Inflammatory macrophage treated with lipopolysaccharide for 4 hours (primary cell): Measurements from ENCODE around the gene ZNF407.
A peak's percentile ranks its signal among the peaks of the same experiment; 100 is the strongest.

Source experiments
- DNase-seq: peaks from one replicate; pipeline ENCODE4 v3.0.0-alpha.2; 2020

Gene ZNF407

GRCh38 chr18:75063615-75064512 lies 466.2 kb downstream of the ZNF407 start:
- DNase-seq: no peak

GRCh38 chr18:75064513-75064905 lies 466.8 kb downstream of the ZNF407 start:
- DNase-seq: no peak

GRCh38 chr18:75065251-75066000 lies 467.8 kb downstream of the ZNF407 start:
- no peak for DNase-seq

GRCh38 chr18:75066021-75066880 lies 468.6 kb downstream of the ZNF407 start:
- no peak for DNase-seq

- peak; percentile 40 for DNase-seq
These were observed 469.3 kb downstream of the ZNF407 start for GRCh38 chr18:75066936-75067335.

- DNase-seq: no peak
These were observed 470.5 kb downstream of the ZNF407 start for GRCh38 chr18:75067996-75068645.

- DNase-seq: no peak
These were observed 471.2 kb downstream of the ZNF407 start for GRCh38 chr18:75068682-75069435.

- no peak for DNase-seq
These were observed 472.6 kb downstream of the ZNF407 start for GRCh38 chr18:75070235-75070624.

GRCh38 chr18:75070625-75071483 lies 473.2 kb downstream of the ZNF407 start:
- peak; percentile 72 for DNase-seq

- no peak for DNase-seq
These were observed 473.8 kb downstream of the ZNF407 start for GRCh38 chr18:75071484-75071785.

- no peak for DNase-seq
These were observed 474.4 kb downstream of the ZNF407 start for GRCh38 chr18:75071866-75072671.

- DNase-seq: no peak
These were observed 475.2 kb downstream of the ZNF407 start for GRCh38 chr18:75072672-75073371.

GRCh38 chr18:75073654-75074053 lies 476.0 kb downstream of the ZNF407 start:
- DNase-seq: no peak

- no peak for DNase-seq
These were observed 476.7 kb downstream of the ZNF407 start for GRCh38 chr18:75074196-75075015.

GRCh38 chr18:75075016-75075305 lies 477.3 kb downstream of the ZNF407 start:
- no peak for DNase-seq

GRCh38 chr18:75075429-75075841 lies 477.8 kb downstream of the ZNF407 start:
- no peak for DNase-seq

GRCh38 chr18:75076286-75076685 lies 478.6 kb downstream of the ZNF407 start:
- no peak for DNase-seq

GRCh38 chr18:75081486-75081885 lies 483.8 kb downstream of the ZNF407 start:
- no peak for DNase-seq

- no peak for DNase-seq
These were observed 485.5 kb downstream of the ZNF407 start for GRCh38 chr18:75083131-75083530.
